ENCODE measurements around the gene UPF1.
"Not testable (repeated sequence)": the region's sequence is repeated elsewhere in the genome, so short reads cannot be mapped to it uniquely, and the experiment has no call there.

Gene UPF1

DNA sequence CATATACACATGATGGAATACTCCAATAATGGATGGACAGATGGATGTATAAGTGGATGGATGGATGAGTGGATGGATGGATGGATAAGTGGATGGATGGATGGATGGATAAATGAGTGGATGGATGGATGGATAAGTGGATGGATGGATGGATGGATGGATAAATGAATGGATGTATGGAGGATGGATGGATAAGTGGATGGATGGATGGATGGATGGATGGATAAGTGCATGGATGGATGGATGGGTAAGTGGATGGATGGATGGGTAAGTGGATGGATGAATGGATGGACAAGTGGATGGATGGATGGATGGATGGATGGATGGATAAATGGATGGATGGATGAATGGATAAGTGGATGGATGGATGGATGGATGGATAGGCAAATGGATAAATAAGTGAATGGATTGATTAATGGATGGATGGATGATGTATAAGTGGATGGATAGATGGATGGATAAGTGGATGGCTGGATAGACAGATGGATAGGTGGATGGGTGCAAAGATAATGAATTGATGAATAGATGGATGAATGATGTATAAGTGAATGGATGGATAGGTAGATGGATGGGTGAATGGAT is 32.3 kb upstream of the UPF1 start:
- no peak for DNase-seq (ENCODE audit: low spot score)

- no peak for DNase-seq (ENCODE audit: low spot score)
Measured at GRCh38 chr19:18800079-18800478, 31.7 kb upstream of the UPF1 start.

- DNase-seq (ENCODE audit: low spot score), result no peak
Measured at GRCh38 chr19:18800636-18801035, 31.1 kb upstream of the UPF1 start.

- no peak for DNase-seq (ENCODE audit: low spot score)
Measured at GRCh38 chr19:18802354-18802753, 29.4 kb upstream of the UPF1 start.

DNA sequence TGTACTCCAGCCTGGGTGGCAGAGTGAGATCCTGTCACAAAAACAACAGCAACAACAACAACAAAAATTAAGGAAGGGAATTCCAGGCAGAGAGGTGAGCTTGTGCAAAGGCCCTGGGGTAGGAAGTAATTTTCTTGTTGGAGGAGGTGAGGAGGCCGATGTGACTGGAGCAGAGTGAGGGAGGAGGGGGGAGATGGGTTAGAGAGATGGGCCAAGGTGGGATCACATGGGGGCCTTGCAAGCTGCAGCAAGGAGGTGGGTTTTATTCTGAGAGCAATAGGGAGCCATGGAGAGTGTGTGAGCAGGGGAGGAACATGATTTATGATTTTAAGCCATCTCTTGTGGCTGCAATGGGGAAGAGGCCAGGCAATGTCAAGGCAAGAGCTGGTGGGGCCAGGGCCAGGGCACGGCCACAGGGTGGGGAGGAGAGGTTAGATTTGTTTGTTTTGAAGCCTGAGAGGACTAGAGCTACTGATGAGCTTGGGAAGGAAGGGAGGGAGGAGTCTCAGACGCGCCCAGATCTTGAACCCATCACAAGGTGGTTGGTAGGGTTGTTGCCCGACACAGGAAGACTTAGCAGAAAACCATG is 28.1 kb upstream of the UPF1 start:
- DNase-seq (ENCODE audit: low spot score), result no peak

GRCh38 chr19:18804139-18804601 is 27.6 kb upstream of the UPF1 start:
- DNase-seq (ENCODE audit: low spot score), result no peak

DNA sequence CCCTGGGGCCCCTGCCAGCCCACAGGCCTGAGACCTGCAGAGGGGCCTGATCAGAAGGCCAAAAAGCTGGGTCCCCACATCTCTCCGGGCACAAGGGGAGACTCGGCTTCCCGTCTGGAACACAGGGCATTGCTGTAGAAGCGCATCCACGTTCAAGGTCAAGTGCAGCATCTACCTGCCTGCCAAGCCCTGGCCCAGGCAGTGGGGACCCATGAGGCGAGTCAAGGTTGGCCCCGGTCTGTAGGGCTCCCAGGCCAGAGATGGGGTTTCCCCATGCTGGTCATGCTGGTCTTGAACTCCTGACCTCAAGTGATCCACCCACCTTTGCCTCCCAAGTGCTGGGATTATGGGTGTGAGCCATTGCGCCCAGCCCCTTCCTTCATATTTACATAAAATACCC is 27.1 kb upstream of the UPF1 start:
- no peak for DNase-seq (ENCODE audit: low spot score)

- DNase-seq (ENCODE audit: low spot score), result no peak
Measured at GRCh38 chr19:18807861-18808331, 23.9 kb upstream of the UPF1 start.

DNA sequence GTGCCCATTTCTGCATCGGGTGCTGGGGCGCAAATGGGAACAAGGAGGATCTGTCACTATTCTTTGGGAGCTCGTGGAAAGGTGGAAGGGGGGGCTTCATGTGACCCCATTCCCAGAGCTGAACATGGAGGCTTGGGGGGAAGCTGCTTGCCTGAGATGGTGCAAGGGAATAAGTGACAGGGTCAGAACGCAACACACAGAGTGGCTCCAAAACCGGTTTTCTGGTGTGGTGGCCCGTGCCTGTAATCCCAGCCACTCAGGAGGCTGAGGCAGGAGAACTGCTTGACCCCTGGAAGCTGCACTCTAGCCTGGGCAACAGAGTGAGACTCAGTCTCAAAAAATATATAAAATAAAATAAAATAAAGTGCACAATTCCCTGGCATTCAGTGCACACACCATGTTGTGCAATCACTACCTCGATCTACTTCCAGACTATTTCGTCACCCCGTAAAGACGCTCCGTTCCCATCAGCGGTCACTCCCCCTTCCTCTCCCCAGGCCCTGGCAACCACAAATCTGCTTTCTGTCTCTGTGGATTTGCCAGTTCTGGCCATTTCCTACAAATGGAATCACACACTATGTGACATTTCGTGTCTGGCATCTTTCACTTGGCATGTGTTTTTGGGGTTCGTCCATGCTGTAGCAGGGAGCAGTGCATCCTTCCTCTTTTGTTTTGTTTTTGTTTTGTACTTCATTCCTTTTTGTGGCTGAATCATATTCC is 22.4 kb upstream of the UPF1 start:
- DNase-seq (ENCODE audit: low spot score), result no peak

DNA sequence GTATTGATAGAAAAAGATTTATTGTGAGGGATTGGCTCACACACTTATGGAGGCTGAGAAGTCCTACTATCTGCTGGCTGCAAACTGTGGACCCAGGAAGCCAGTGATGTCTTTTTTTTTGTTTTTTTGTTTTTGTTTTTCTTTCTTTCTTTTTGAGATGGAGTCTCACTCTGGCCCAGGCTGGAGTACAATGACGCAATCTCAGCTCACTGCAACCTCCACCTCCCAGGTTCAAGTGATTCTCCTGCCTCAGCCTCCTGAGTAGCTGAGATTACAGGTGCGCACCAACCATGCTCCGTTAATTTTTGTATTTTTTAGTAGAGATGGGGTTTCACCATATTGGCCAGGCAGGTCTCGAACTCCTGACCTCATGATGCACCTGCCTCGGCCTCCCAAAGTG is 20.1 kb upstream of the UPF1 start:
- DNase-seq (ENCODE audit: low spot score), result not testable (repeated sequence)

GRCh38 chr19:18814063-18814462 is 17.7 kb upstream of the UPF1 start:
- no peak for DNase-seq (ENCODE audit: low spot score)

DNA sequence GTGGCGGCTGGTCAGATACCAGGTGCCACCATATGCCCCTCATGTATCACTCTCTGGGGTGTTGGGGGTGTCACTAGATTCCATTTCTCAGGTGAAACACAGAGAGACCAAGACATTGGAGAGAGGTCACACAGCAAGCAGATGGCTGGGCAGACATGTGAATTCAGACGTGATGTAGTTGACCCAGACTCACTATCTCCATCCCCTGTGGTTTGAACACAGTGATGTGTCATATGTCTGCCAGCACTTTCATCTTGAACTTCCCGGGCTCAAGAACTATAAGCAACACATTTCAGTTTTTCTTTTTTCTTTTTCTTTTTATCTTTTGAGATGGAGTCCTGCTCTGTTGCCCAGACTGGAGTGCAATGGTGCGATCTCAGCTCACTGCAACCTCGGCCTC is 16.1 kb upstream of the UPF1 start:
- DNase-seq (ENCODE audit: low spot score), result no peak

- not testable (repeated sequence) for DNase-seq (ENCODE audit: low spot score)
Measured at GRCh38 chr19:18816645-18817044, 15.1 kb upstream of the UPF1 start.

DNA sequence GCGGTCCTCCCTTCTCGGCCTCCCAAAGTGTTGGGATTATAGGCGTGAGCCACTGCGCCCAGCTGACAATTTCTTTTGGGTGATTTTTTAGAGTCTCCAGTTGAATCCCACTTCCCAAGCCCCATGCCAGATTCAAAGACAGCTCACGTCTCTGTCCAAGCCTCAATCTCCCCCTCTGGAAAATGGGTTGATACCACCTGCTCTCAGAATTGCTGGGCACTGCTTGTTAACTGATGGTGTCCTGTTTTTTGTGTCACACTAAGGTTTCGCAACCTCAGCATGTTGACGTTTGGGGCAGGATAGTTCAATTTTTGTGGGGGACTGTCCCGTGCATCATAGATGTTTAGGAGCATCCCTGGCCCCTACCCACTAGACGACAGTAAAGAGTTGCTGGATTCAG is 14.2 kb upstream of the UPF1 start:
- no peak for DNase-seq (ENCODE audit: low spot score)

- DNase-seq (ENCODE audit: low spot score), result no peak
Measured at GRCh38 chr19:18828786-18829185, 3.0 kb upstream of the UPF1 start.

GRCh38 chr19:18830488-18830887 is 1.3 kb upstream of the UPF1 start:
- no peak for DNase-seq (ENCODE audit: low spot score)

GRCh38 chr19:18832306-18833140 is 764 bp downstream of the UPF1 start:
- no peak for DNase-seq (ENCODE audit: low spot score)

- no peak for DNase-seq (ENCODE audit: low spot score)
Measured at GRCh38 chr19:18833141-18833476, 1.4 kb downstream of the UPF1 start.

DNA sequence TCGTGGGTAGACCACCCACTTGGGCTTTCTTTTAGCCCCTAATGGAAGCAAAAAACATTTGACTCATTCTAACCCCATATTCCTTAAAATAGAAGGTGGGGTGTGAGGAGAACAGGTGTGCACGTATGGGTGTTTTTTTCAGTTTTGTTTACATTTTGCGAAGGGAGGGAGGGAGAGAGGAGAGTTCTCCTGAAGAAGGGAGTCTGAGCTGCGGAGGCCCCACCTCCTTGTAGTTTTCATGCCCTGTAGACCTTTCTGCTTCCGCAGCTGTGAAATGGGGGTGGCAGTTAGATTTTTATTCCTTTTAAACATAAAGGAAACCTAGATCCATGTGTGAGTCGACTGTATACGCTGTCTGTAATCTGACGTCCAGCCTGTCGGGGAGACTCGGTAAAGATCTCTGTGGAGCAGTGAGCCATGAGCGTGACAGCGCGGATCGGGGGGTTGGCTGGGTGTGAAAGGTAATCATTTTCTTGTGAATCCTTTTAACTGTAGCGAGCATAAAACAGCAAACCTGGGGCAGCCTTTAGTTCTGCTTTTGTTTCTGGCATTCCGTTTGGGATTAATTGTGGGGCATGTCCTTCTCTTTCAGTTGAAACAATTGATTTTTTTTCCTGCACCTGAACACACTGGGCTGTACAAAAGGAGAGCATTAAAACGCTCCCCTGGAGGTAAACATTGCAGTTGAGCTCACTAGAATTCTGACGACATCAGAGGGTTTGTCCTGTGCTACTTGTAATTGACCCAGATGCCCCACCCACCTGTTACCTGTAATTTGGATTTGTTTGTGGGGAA is 2.3 kb downstream of the UPF1 start:
- DNase-seq (ENCODE audit: low spot score), result no peak

GRCh38 chr19:18834644-18834984 is 2.9 kb downstream of the UPF1 start:
- no peak for DNase-seq (ENCODE audit: low spot score)

DNA sequence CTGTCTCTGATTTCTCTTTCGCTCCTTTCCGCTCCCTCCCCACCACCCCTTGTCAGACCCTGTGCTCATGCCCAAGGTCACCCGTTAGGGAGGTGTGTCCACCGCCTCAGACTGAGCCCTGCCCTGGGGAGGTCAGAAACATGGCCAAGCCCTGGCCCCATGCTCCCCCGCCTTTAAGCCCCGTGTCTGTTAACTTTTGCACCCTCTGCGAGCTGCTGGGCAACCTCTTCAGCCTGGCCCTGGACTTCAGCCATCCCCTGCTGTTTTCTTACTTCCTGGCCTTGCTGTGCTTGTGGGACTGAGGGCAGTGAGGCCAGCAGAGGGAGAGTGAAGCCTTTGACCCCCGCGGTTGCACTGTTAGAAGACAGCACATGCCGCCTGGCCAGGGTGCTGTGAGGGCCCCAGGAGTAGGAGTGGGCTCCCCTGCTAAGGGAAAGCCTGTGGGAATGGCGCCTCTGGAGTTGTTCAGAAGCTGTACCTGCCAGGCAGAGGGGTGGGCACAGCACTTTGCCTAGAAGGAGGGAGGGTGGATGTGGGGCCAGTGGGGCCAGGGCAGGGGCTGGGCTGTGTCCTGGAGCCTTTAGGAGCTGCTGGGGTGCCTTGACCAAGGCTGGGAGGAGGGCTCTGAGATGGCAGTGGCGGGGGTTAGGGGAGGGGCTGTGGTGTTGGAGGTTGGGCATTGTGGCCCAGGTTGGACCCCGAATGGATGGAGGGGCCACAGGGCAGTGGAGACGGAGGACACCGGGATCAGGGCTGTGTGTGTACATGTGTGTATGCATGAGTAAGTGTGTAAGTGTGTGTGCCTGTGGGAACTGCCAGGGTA is 7.9 kb downstream of the UPF1 start:
- DNase-seq (ENCODE audit: low spot score), result no peak

All from LoVo (cell line).